GM12878 (cell line): ENCODE measurements around the gene LSM7. TPM values are rescaled to one million over a fixed set of nuclear protein-coding genes. Genes with fewer than 3 reads are reported as not detected.

ENCODE experiments used
- ATAC-seq: fragments of 200-7000 bp; cut with Tn5 transposase; 3 replicates; pipeline ENCODE4 v1.9.1; 2020; ENCODE audit warnings: mild to moderate bottlenecking, moderate library complexity
- BruUV-seq: library from RNA; stranded (reverse); fragments of 400-500 nt; replicated peaks from 2 replicates; lab custom pipeline; 2021; lab: Mats Ljungman, UMichigan
- CTCF ChIA-PET: fragments of 300-600 bp; sonication (Branson Sonifier 250); formaldehyde crosslinking; extraction: SDS; loops from one replicate; lab custom pipeline; 2021; ENCODE audit warnings: inconsistent platforms; lab: Yijun Ruan, JAX
- POLR2A ChIA-PET: fragments of 350-600 bp; formaldehyde crosslinking; extraction: SDS; loops from one replicate; lab custom pipeline; 2021; ENCODE audit warnings: inconsistent platforms; lab: Charles Lee
- RAD21 ChIA-PET: fragments of 300-600 bp; sonication (Branson Sonifier 250); formaldehyde crosslinking; loops from one replicate; lab custom pipeline; 2023; ENCODE audit warnings: antibody characterized with exemption; ENCODE audit not compliant: unreplicated experiment; lab: Charles Lee
- SMC1A ChIA-PET: fragments of 300-600 bp; sonication (Branson Sonifier 250); formaldehyde crosslinking; loops from one replicate; lab custom pipeline; 2023; ENCODE audit not compliant: unreplicated experiment, uncharacterized antibody; lab: Charles Lee
- DNase-seq: peaks from one replicate; pipeline ENCODE4 v3.0.0-alpha.2; 2011; ENCODE audit warnings: low read depth, low spot score
- FAIRE-seq: peaks from 3 replicates; lab custom pipeline; 2011; peaks lifted over from hg19 to GRCh38; lab: Jason Lieb, UNC
- H2AFZ ChIP-seq: 2 replicates; pipeline ENCODE4 v1.6.0; 2011; ENCODE audit warnings: low read depth, low read length, control low read depth; ENCODE audit not compliant: control insufficient read depth
- H3K27ac ChIP-seq: 2 replicates; pipeline ENCODE4 v1.5.1; 2011; ENCODE audit warnings: control low read depth; ENCODE audit not compliant: control insufficient read depth, insufficient read depth
- H3K27me3 ChIP-seq, 2 experiments: replicated peaks in 1 of 2; 2 replicates each; pipeline versions ENCODE4 v1.6.0 to v1.6.1; 2011; ENCODE audit warnings: low read length in 1 of 2; ENCODE audit not compliant: control insufficient read depth in 2 of 2, insufficient read depth in 2 of 2
- H3K36me3 ChIP-seq, 2 experiments: 2 replicates each; pipeline ENCODE4 v1.5.1; 2011; ENCODE audit warnings: low read length in 1 of 2; ENCODE audit not compliant: control insufficient read depth in 2 of 2, insufficient read depth in 2 of 2
- H3K4me1 ChIP-seq: 2 replicates; pipeline ENCODE4 v1.6.1; 2011; ENCODE audit warnings: mild to moderate bottlenecking, low read length, moderate library complexity, mixed read lengths; ENCODE audit not compliant: control insufficient read depth, insufficient read depth
- H3K4me2 ChIP-seq: 2 replicates; pipeline ENCODE4 v1.6.0; 2011; ENCODE audit warnings: control low read depth; ENCODE audit not compliant: control insufficient read depth, insufficient read depth
- H3K4me3 ChIP-seq: fragments of 200-600 bp; sonication (generic); 2 replicates; pipeline ENCODE4 v1.5.1; 2016
- H3K79me2 ChIP-seq: 2 replicates; pipeline ENCODE4 v1.6.0; 2011; ENCODE audit warnings: low read length; ENCODE audit not compliant: control insufficient read depth, insufficient read depth
- H3K9ac ChIP-seq: 2 replicates; pipeline ENCODE4 v1.8.0; 2011; ENCODE audit warnings: low read length, control low read depth, mixed read lengths; ENCODE audit not compliant: control insufficient read depth, insufficient read depth
- H3K9me3 ChIP-seq: replicated peaks from 3 replicates; pipeline ENCODE4 v1.5.1; 2011; ENCODE audit warnings: mild to moderate bottlenecking, low read length; ENCODE audit not compliant: control insufficient read depth, insufficient read depth
- H4K20me1 ChIP-seq: 2 replicates; pipeline ENCODE4 v1.6.0; 2011; ENCODE audit not compliant: control insufficient read depth, insufficient read depth
- BMI1 ChIP-seq: fragments of 450-650 bp; IDR thresholded peaks from 2 replicates; pipeline ENCODE4 v1.6.1; 2016; ENCODE audit warnings: mild to moderate bottlenecking, moderate library complexity, borderline replicate concordance
- CBX5 ChIP-seq: sonication (generic); IDR thresholded peaks from 2 replicates; pipeline ENCODE4 v1.6.1; 2016; ENCODE audit warnings: low read depth, moderate library complexity, mild to moderate bottlenecking, inconsistent platforms
- CTCF ChIP-seq, 3 experiments: IDR thresholded peaks in 2 of 3; conservative IDR thresholded peaks in 1 of 3; 2 replicates each; pipeline ENCODE4 v1.5.1; 2011; ENCODE audit warnings: low read depth in 3 of 3, low read length in 3 of 3, mild to moderate bottlenecking in 3 of 3, control low read depth in 2 of 3, moderate library complexity in 2 of 3, inconsistent platforms in 1 of 3, mixed read lengths in 1 of 3; ENCODE audit not compliant: control insufficient read depth in 2 of 3, insufficient read depth in 1 of 3; ENCODE audit errors: extremely low read depth in 1 of 3
- E2F8 ChIP-seq: fragments of 450-650 bp; IDR thresholded peaks from 2 replicates; pipeline ENCODE4 v1.6.1; 2018; ENCODE audit warnings: mild to moderate bottlenecking, low read depth, moderate library complexity; ENCODE audit not compliant: partially characterized antibody
- EZH2 ChIP-seq: IDR thresholded peaks from 2 replicates; pipeline ENCODE4 v1.6.1; 2012; ENCODE audit warnings: low read depth, mild to moderate bottlenecking, control low read depth, inconsistent platforms, low read length, borderline replicate concordance; ENCODE audit not compliant: control insufficient read depth
- FOXM1 ChIP-seq: IDR thresholded peaks from 2 replicates; pipeline ENCODE4 v1.6.1; 2012; ENCODE audit warnings: low read depth, mild to moderate bottlenecking, inconsistent platforms, low read length, moderate library complexity
- HCFC1 ChIP-seq: fragments of 150-350 bp; IDR thresholded peaks from 2 replicates; pipeline ENCODE4 v1.6.1; 2014; ENCODE audit warnings: low read length
- JUND ChIP-seq: IDR thresholded peaks from 2 replicates; pipeline ENCODE4 v1.6.1; 2012; ENCODE audit warnings: low read depth, mild to moderate bottlenecking, low read length, improper control_type of control experiment, moderate library complexity
- LARP7 ChIP-seq: fragments of 450-650 bp; IDR thresholded peaks from 2 replicates; pipeline ENCODE4 v1.6.1; 2017; ENCODE audit warnings: mild to moderate bottlenecking
- MEF2A ChIP-seq: IDR thresholded peaks from 2 replicates; pipeline ENCODE4 v1.6.1; 2011; ENCODE audit warnings: low read depth, mild to moderate bottlenecking, low read length, moderate library complexity; ENCODE audit not compliant: insufficient read depth
- MTA3 ChIP-seq: IDR thresholded peaks from 2 replicates; pipeline ENCODE4 v1.6.1; 2012; ENCODE audit warnings: low read length, inconsistent platforms, borderline replicate concordance
- PAX5 ChIP-seq: IDR thresholded peaks from 2 replicates; pipeline ENCODE4 v1.6.1; 2011; ENCODE audit warnings: low read depth, low read length, borderline replicate concordance
- RB1 ChIP-seq: fragments of 450-650 bp; formaldehyde crosslinking; IDR thresholded peaks from 2 replicates; pipeline ENCODE4 v1.6.1; 2017; ENCODE audit warnings: mild to moderate bottlenecking, borderline replicate concordance
- RBBP5 ChIP-seq: fragments of 200-600 bp; sonication (generic); conservative IDR thresholded peaks from 2 replicates; pipeline ENCODE4 v1.6.1; 2016
- RELB ChIP-seq: fragments of 450-650 bp; IDR thresholded peaks from 2 replicates; pipeline ENCODE4 v1.6.1; 2017; ENCODE audit warnings: low read depth, mild to moderate bottlenecking, moderate library complexity
- RFX5 ChIP-seq: IDR thresholded peaks from 2 replicates; pipeline ENCODE4 v1.6.1; 2011; ENCODE audit warnings: low read depth, low read length, improper control_type of control experiment
- SP1 ChIP-seq: IDR thresholded peaks from one replicate; pipeline ENCODE4 v1.6.1; 2011; ENCODE audit warnings: low read depth, low read length
- SREBF1 ChIP-seq: IDR thresholded peaks from 2 replicates; pipeline ENCODE4 v1.6.1; 2012; ENCODE audit warnings: mild to moderate bottlenecking, low read length
- WRNIP1 ChIP-seq: IDR thresholded peaks from 2 replicates; pipeline ENCODE4 v1.6.1; 2011; ENCODE audit warnings: low read depth, low read length, improper control_type of control experiment, borderline replicate concordance
- YBX1 ChIP-seq: fragments of 450-650 bp; IDR thresholded peaks from 2 replicates; pipeline ENCODE4 v1.6.1; 2016; ENCODE audit warnings: antibody characterized with exemption
- WGBS: methylation state at CpG from one replicate; pipeline ENCODE4 v1.1.6; 2016; ENCODE audit warnings: low lambda C conversion rate; ENCODE audit not compliant: insufficient replicate concordance, insufficient coverage; ENCODE audit errors: missing lambda C conversion rate; 5-methylcytosine and 5-hydroxymethylcytosine counted together
- in situ Hi-C: fragments of 300-500 bp; cut with MboI; formaldehyde crosslinking; loops from 9 replicates; pipeline ENCODE4 v1.14.3; 2018; ENCODE audit warnings: mixed read lengths
- intact Hi-C: fragments of 100-400 bp; cut with micrococcal nuclease; formaldehyde crosslinking; loops from one replicate; pipeline ENCODE4 v1.14.2; 2022; ENCODE audit not compliant: unreplicated experiment
- polyA plus RNA-seq, 11 experiments: library from polyadenylated mRNA; depleted of rRNA in 4 of 11; unstranded in 6 of 11; stranded (reverse) in 5 of 11; fragments of >200 nt; fragmentation: Nextera tagmentation in 4 of 11; fragmentation: Illumina TruSeq in 1 of 11; extraction: Ambion mirVana in 4 of 11; extraction: Trizol in 1 of 11; gene quantifications; 1 replicate in 1 of 11; 2 replicates in 10 of 11; pipeline versions ENCODE4 v1.2.1 to v1.2.3, GENCODE V29; 2011 to 2016; ENCODE audit warnings: inconsistent platforms in 2 of 11, missing spikeins in 2 of 11, low read depth in 1 of 11
- total RNA-seq, 4 experiments: library from RNA; depleted of rRNA in 3 of 4; stranded (reverse); fragments of >200 nt in 3 of 4; fragmentation: Illumina TruSeq in 1 of 4; extraction: Trizol in 1 of 4; gene quantifications; 2 replicates each; pipeline versions ENCODE4 v1.2.1 to v1.2.3, GENCODE V29; 2013 to 2021

LSM7 gene
- total and polyA plus RNA-seq, 10 of the 15 experiments (the other 5 are each of a cell fraction or from before 2014, with no cell fraction given) = 24.4 to 424 (median 217) TPM

- Histone ChIP-seq H3K4me1 (peaks cover 11% of the 10 kb centered on the region), H3K4me3 (no peak overlapping the region), H3K4me2 (no peak overlapping the region), H3K27ac (no peak overlapping the region), H2AFZ (no peak overlapping the region), H4K20me1 (no peaks in the 10 kb centered on the region; the same call in 1 of the 2 replicates), H3K27me3 (no peaks in the 10 kb centered on the region), H3K9me3 (no peaks in the 10 kb centered on the region), H3K9ac (no peak overlapping the region), H3K36me3 (no peaks in the 10 kb centered on the region), H3K79me2 (no peaks in the 10 kb centered on the region; the same call in 1 of the 2 replicates)
- no TSS peak for BruUV-seq
- intact Hi-C loops = no loop called here
- 86% methylated on average over 26 of the region's 26 CpGs for WGBS
- ChIA-PET CTCF (interaction anchor here (0.9 kb wide), 1 partner anchor 457 kb away, joined by 3 read pairs; no protein-coding TSS in a partner anchor), RAD21 (no interaction called here), SMC1A (no interaction called here), POLR2A (interaction anchor here (0.5 to 0.6 kb wide), 3 partner anchors 24 to 964 kb away, joined by 4 to 6 read pairs (median 5); no protein-coding TSS in a partner anchor)
- DNase-seq = no peak
- ATAC-seq = no peak
- FAIRE-seq = no peak
- no peak for TF ChIP-seq BMI1
- TF ChIP-seq WRNIP1 = no peak
- TF ChIP-seq E2F8 = no peak
- TF ChIP-seq RBBP5 = no peak
- no peak for TF ChIP-seq CTCF (IDR thresholded peaks at IDR 0.05 in 2 of 3, conservative IDR thresholded peaks at IDR 0.05 in 1 of 3; ENCODE audit: control insufficient read depth in 2 of 3, extremely low read depth in 1 of 3, insufficient read depth in 1 of 3, low read depth in 3 of 3, low read length in 3 of 3)
- no peak for TF ChIP-seq FOXM1
- no peak for TF ChIP-seq JUND
- TF ChIP-seq EZH2 = no peak
- TF ChIP-seq YBX1 = no peak
- no peak for TF ChIP-seq HCFC1
- TF ChIP-seq LARP7 = no peak
- TF ChIP-seq RFX5 = no peak
- TF ChIP-seq PAX5 = no peak
- TF ChIP-seq SP1 = no peak
- TF ChIP-seq CBX5 = no peak
- TF ChIP-seq MEF2A = no peak
- TF ChIP-seq MTA3 = no peak
- no peak for TF ChIP-seq RELB
- TF ChIP-seq RB1 = no peak
- TF ChIP-seq SREBF1 = no peak
- TF ChIP-seq, all 136 proteins: peak for 0
- in situ Hi-C loops = no loop called here
These were observed 33.6 kb downstream of the LSM7 start for GRCh38 chr19:2294687-2295335.
